Raji (cell line): Measurements from ENCODE around the gene IER3.

Experiments
- POLR2A ChIP-seq: IDR thresholded peaks from 2 replicates; pipeline ENCODE4 v1.6.1; 2011; ENCODE audit warnings: low read depth, low read length, control low read depth; ENCODE audit not compliant: insufficient read depth

Gene IER3

DNA sequence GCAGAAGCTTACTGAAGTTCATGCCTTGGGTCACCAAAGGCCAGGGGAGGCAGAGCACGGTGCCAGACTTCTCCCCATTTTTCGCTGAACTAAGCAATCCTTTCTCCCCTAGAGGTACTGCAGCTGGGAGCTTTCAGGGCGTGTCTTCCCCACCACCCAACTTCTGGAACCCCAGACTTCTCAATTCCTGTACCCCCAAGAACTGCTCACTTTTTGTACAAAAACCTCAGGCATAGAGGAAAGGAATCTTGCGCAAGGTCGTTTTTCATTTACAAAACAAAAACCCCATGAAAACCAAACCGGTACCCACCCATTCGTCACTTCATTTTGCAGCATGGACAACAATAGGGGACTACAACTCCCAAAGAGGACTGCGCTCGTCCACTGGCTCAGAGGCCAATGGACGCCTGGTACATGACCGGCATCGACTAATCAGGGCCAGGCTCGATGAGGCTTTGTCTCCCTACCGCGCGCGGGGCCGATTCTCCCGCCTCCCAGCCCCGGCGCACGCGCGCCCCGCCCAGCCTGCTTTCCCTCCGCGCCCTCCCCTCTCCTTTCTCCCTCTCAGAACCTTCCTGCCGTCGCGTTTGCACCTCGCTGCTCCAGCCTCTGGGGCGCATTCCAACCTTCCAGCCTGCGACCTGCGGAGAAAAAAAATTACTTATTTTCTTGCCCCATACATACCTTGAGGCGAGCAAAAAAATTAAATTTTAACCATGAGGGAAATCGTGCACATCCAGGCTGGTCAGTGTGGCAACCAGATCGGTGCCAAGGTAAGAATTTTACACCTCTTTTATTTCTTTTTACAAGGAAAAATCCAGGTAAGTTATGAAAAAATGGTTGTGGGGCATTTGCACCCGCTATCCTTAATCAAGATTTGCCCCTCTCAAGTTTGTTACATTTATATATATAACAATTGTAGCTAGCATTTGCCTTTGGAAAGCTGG lies 24.3 kb downstream of the IER3 start, which contains the start of gene TUBB:
Gene TUBB, plus strand, starts transcription at position 562 of the 947 bp plus-strand sequence. Its CDS starts 155 bp downstream, at position 717.
- TF ChIP-seq POLR2A: peak; percentile 84

DNA sequence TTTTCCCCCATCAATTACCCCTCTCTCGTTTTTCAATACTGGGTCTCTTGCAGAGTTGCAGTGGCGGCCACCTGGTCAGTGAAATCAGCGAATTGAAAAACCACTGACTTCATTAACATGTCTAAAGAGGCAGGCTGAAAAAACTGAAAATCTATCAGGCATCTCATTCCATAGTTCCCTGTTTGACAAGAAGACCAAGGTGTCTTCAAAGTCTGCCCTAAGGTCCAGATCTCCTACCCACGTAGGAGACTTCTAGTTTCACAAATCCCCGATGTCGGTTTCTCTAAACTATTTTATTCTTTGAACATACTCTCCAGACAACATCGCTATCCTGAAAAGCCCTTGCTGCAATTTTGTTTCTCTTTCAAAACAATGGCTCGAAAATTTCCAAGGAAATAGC lies 25.0 kb downstream of the IER3 start:
- 0 out of 2 replicates have a peak, but pooled peaks have one; percentile 0 for TF ChIP-seq POLR2A

DNA sequence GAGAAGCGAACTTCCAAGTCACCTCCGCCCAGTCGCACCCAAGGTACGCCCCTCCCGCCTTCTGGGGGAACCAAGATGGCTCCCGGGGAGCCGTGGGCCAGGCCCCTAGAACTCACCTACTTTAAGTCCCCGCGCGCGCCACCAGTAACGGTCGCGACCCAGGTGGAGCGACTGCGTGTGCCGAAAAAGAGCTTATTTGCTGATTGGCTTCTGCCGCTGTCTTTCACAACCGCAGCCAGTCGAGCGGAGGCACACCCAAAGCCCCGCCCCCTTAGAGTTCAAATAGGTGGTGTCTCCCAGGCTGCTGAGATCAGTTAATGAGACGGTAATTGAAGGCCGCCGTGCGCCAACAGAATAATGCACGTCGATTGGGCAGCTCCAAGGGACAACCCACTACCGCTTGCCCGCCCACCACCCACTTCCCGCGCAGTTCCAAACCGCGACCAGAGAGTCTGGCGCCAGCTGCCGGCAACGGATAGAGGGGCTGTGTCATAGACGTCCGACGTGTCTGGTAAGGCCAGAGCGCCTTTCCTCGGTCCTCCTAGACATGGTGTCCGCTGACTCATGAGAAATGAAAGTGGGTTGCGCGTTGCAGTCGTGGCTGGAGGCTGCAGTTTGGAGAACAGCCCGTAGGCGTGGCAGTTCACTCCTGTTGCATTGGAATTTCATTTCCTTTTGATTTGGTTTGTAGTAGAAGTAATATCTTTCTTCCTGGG lies 27.1 kb downstream of the IER3 start, which contains the start of gene MDC1:
Gene MDC1, minus strand, starts transcription at position 153 of the 716 bp plus-strand sequence. CDS start 2,106 bp downstream, outside the sequence.
- TF ChIP-seq POLR2A: peak; percentile 95

DNA sequence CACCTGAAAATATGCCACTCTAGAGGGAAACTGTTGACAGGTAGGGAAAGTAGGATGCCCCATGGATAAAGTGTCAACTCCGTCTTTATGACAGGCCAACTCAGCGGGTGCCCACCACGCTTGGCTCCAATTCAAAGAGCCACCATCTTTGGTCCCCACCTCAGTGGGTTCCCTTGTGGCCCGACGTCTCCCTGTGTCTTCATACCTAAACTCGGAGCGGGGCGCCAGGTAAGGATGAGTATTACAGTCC lies 27.5 kb downstream of the IER3 start:
- no peak for TF ChIP-seq POLR2A

DNA sequence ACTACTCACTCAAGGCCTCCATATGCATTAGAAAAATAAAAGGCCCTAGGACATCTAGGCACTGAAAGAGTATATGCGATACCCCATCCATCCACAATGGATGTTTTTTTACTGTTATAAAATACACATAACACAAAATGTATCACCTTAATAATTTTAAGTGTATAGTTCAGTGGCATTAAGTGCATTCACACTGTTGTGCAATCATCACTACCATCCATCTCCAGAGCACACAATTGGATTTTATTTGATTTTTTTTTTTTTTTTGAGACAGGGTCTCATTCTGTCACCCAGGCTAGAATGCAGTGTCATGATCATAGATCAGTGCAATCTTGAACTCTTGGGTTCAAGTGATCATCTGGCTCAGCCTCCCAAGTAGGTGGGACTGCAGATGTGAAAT lies 30.1 kb downstream of the IER3 start:
- no peak for TF ChIP-seq POLR2A

DNA sequence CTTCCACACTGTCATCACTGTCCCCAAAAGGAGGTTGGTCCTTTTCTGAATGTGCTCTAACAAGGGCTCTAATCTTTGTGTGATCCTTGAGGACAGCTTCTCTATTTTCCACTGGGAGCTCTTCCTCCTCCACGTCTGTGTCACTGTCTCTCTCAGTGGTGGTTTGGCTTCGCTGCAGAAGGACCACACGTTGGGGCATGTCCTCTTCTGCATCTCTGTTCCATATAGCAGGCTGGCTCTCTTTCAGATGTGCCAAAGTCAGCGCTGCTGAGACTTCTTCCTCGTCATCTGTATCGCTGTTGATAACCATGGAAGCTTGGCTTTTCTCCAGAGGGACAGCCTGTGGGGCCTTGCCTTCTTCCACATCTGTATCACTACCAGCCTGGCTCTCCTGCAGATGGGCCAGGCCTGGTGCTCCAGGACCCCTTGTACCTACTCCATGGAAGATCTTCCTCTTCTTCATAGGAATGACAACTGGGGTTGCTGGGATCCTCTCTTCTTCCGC lies 31.9 kb downstream of the IER3 start:
- no peak for TF ChIP-seq POLR2A

DNA sequence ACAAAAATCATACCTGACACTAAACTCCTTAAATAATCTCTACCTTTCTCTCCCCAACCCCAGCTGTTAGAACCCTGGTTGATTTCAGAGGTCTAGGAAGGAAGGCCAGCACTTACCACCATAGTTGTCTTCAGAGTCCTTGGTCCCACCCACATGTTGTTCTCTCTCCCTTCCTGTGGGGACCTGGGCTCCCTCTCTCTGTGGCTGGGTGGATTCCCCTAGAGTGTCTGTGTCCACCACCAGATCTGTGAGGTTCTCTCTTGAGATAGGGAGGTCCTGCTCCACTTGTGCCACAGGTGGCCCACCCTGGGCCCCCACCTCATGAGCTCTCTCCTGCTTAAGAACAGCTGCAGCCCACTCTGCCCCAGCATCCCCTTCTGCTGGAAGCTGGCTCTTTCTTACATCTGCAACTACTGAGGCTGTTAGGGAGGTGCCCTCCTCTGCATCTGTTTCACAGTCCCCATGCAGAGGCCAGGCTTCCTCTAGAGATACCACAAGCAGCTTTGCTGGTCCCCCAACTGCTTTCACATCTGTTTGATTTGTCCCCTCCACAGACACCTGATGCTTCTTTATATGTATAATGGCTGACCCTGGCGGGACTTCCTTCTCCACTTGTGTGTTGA lies 32.5 kb downstream of the IER3 start:
- no peak for TF ChIP-seq POLR2A

DNA sequence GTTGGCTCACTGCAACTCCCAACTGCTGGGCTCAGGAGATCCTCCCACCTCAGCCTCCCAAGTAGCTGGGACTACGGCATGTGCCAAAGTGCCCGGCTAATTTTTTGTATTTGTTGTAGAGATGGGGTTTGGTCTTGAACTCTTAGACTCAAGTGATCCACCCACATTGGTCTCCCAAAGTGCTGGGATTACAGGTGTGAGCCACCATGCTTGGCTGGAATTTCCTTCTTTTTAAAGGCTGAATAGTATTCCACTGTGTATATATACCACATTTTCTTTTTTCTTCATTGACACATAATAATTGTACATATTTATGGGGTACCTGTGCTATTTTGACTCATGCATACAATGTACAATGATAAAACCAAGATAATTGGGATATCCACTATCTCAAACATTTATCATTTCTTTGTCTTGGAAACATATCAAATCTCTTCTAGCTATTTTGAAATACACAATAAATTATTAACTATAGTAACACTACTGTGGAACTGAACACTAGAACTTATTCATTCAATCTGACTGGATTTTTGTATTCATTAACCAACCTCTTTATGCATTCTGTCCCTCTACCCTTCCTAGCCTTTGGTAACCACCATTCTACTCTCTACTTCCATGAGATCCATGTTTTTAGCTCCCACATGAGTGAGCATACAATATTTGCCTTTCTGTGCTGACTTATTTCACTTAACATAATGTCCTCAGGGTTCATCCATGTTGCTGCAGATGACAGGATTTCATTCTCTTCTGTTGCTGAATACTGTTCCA lies 35.1 kb downstream of the IER3 start:
- no peak for TF ChIP-seq POLR2A

DNA sequence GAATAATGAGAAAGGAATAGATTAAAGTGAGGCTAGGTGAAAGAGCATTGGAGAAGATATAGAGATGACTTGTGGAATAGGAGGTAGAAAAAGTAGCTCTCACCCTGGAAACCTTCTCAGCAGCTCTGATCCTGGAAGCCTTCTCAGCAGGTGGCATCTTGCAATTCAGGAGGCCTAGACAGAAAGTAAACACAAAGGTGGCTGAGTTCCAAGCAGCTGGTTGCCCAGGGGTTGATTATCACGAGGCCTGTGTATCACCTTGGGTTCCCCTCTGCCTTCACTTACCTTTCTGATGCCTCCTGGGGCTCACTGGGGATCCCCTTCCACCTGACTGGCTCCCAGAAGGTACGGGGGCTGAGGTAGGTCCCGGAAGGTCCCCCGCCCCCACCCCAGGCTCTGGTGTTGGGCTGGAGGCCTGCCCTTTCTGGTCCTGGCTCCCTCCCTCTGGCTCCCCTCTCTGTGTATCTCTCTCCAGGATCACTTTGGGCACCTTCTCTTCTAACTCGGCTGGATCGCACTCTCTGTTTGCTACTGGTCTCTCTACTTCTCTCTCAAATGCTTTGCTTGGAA lies 37.0 kb downstream of the IER3 start:
- TF ChIP-seq POLR2A: no peak

DNA sequence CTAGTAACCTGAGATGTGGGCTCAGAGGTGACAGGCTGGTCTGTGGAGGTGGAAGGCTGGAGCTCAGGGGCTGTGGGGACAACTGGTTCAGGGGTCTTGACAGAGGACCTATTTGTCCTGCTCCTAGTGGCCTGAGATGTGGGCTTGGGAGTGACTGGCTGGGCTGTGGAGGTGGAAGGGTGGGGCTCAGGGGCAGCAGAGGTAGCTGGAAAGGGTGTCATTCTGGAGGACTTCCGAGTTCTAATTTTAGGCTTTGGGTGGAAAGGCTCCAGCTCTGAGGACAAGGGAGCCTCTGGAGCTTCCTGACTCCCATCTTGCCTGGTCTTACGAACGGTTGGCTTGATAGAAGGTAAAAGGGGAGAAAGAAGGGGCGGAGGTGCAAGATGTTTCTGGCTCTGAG lies 38.7 kb downstream of the IER3 start:
- no peak for TF ChIP-seq POLR2A

DNA sequence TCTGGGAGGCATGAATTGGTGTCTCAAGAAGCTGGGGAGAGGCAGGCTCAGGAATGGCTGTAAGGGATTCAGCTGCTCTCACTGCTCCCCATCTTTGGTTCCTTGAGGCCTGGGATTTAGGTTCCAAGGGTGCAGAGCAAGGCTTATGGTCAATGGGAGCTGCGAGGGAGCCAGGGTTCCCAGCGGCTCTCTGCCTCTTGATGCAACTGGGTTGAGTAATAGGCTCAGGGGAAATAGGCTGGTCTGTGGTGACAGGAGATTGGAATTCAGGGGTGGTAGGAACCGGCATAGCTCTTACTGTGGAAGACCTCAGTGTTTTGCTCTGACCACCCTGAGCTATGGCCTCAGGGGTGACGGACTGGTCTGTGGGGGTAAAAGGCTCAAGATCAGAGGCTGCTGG lies 40.5 kb downstream of the IER3 start:
- no peak for TF ChIP-seq POLR2A

DNA sequence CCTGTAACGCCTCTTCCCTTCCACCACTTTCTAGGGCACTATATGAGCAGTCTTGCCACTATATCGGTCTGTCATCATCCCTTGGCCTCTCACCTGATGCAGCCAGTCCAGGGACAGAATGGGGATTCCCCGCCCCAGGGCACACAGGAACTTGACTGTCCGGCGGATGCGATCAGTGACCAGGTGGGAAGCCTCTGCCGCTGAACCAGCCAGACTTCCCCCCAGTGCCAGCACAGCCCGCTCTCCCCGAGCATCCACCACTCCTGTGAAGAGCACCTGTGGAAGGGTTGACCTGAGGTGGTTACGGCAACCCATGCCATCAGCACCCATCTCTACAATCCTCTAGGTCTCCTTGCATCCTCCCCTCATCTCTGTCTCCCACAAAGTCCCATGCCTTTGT lies 41.3 kb downstream of the IER3 start:
- no peak for TF ChIP-seq POLR2A

DNA sequence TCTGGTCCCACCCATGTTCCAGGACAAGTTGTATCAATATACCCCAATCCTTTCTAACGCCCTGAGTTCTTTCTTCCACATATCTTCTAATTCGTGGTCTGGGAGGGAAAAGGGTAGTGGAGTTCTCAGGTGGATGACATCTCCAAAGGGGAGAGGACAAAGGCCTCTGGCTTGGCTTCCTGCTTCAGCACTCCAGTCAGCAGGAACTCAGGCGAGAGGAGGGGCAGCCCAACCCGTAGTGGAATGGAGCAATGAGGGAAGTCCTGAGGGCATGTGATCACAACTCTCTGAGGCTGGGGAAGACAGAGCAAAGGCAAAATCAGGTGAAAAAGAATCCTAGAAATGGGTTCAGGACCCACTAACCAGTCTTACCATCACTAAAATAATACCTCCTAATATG lies 44.0 kb downstream of the IER3 start:
- no peak for TF ChIP-seq POLR2A

DNA sequence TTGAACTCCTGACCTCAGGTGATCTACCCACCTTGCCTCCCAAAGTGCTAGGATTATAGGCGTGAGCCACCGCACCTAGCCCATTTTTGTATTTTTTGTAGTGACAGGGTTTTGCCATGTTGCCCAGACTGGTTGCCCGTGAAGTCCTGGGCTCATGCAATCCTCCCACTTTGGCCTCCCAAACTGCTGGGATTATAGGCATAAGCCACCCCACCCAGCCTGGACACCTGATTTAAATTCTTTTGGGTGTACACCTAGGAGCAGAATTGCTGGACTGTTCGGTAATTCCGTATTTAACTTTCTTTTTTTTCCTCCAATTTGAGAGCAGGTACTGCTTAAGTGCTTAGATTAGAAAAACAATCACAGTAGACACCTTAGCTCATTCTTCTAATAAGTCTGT lies 47.9 kb downstream of the IER3 start:
- no peak for TF ChIP-seq POLR2A
